ENCODE measurements around the gene RGP1. TPM values are rescaled to one million over a fixed set of nuclear protein-coding genes. Genes with fewer than 3 reads are reported as not detected.

Gene RGP1
- total and polyA plus RNA-seq, 9 of the 15 experiments (the other 6 are each of a cell fraction or from before 2014, with no cell fraction given), result 0.42 to 13.8 (median 6.7) TPM

DNA sequence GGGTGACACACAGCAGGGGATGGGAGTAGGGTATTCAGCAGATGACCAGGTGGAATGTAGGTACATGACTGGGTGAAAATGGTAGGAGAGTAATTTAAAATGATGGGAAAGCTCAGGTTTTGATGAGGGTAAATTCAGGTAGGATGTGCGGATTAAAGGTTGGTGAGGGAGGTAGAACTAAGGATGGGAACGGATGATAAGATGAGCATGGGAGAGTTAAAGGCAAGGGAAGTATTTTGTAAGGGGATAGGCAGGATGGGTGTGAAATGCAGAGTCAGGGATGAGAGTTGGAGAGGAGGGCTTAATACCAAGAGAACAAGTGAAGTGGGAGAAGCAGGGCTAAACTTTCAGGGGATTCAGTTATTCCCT lies 18.6 kb upstream of the RGP1 start (continued):
- no peak for TF ChIP-seq STAT5B (CRISPR knock-in tag; IDR thresholded peaks at IDR 0.05)
- peak; percentile 9 for TF ChIP-seq KDM5B (IDR thresholded peaks at IDR 0.05; ENCODE audit: insufficient replicate concordance, low read depth, low read length)
- TF ChIP-seq, protein P1, sequence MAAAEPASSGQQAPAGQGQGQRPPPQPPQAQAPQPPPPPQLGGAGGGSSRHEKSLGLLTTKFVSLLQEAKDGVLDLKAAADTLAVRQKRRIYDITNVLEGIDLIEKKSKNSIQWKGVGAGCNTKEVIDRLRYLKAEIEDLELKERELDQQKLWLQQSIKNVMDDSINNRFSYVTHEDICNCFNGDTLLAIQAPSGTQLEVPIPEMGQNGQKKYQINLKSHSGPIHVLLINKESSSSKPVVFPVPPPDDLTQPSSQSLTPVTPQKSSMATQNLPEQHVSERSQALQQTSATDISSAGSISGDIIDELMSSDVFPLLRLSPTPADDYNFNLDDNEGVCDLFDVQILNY (CRISPR knock-in tag; IDR thresholded peaks at IDR 0.05), result no peak
- TF ChIP-seq, protein P2, sequence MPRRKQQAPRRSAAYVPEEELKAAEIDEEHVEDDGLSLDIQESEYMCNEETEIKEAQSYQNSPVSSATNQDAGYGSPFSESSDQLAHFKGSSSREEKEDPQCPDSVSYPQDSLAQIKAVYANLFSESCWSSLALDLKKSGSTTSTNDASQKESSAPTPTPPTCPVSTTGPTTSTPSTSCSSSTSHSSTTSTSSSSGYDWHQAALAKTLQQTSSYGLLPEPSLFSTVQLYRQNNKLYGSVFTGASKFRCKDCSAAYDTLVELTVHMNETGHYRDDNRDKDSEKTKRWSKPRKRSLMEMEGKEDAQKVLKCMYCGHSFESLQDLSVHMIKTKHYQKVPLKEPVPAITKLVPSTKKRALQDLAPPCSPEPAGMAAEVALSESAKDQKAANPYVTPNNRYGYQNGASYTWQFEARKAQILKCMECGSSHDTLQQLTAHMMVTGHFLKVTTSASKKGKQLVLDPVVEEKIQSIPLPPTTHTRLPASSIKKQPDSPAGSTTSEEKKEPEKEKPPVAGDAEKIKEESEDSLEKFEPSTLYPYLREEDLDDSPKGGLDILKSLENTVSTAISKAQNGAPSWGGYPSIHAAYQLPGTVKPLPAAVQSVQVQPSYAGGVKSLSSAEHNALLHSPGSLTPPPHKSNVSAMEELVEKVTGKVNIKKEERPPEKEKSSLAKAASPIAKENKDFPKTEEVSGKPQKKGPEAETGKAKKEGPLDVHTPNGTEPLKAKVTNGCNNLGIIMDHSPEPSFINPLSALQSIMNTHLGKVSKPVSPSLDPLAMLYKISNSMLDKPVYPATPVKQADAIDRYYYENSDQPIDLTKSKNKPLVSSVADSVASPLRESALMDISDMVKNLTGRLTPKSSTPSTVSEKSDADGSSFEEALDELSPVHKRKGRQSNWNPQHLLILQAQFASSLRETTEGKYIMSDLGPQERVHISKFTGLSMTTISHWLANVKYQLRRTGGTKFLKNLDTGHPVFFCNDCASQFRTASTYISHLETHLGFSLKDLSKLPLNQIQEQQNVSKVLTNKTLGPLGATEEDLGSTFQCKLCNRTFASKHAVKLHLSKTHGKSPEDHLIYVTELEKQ (CRISPR knock-in tag; IDR thresholded peaks at IDR 0.05), result no peak
- TF ChIP-seq, protein P3, sequence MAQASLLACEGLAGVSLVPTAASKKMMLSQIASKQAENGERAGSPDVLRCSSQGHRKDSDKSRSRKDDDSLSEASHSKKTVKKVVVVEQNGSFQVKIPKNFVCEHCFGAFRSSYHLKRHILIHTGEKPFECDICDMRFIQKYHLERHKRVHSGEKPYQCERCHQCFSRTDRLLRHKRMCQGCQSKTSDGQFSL (CRISPR knock-in tag; IDR thresholded peaks at IDR 0.05), result no peak
- TF ChIP-seq, protein P3 (tag; IDR thresholded peaks at IDR 0.05), result no peak
